ENCODE data around the gene MRPL40. TPM values are rescaled to one million over a fixed set of nuclear protein-coding genes. Genes with fewer than 3 reads are reported as not detected.

The MRPL40 gene
- total RNA-seq, 1 experiment from 2014 or later: 40.1 TPM

DNA sequence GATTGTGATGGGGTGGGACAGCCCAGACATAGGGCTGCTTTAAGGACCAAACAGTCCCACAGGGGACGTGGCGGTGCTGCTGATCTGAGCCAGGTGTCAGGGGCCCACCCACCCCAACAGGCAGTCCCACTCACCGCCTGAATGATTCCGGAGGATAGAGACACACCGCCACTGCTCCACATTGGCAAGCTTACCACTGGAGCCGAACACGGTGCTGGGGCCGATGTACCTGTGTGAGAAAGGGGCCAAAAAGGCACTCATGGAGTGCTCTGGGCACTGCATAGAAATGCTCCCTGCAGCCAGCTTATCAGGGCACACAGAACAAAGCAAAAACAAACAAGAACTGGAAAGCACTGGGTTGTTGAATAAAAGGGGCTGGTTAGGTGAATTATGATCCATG lies 26.7 kb upstream of the MRPL40 start:
- Histone ChIP-seq H2AFZ (ENCODE audit: low read depth, low read length, poor library complexity, severe bottlenecking) (no peak overlapping the region), H3K9me3 (ENCODE audit: control insufficient read depth in 1 of 2, insufficient read depth in 1 of 2, low read depth in 1 of 2, low read length in 2 of 2) (no peaks in the 10 kb centered on the region), H3K9ac (ENCODE audit: low read length) (no peak overlapping the region), H3K4me3 (replicated peaks in 1 of 2; ENCODE audit: low read depth in 1 of 2, low read length in 2 of 2) (no peak overlapping the region), H3K9me2 (ENCODE audit: insufficient read depth) (no peaks in the 10 kb centered on the region), H3K4me1 (ENCODE audit: control insufficient read depth in 1 of 2, insufficient read depth in 2 of 2, low read length in 2 of 2) (peaks cover 0 to 10% of the 10 kb centered on the region in 2 experiments; a peak in 2 of 4 replicates), H4K20me1 (ENCODE audit: insufficient read depth) (no peaks in the 10 kb centered on the region), H3K36me3 (ENCODE audit: control insufficient read depth in 1 of 2, insufficient read depth in 2 of 2, low read length in 2 of 2) (peaks cover 31 to 37% of the 10 kb centered on the region in 2 experiments; a peak in 3 of 4 replicates), H3K27me3 (ENCODE audit: insufficient read depth, low read length) (no peaks in the 10 kb centered on the region), H3K4me2 (ENCODE audit: low read length) (no peak overlapping the region), H3K79me2 (ENCODE audit: insufficient read depth, low read length) (peaks cover 9% of the 10 kb centered on the region; the same call in 1 of the 2 replicates), H3K27ac (ENCODE audit: low read depth, low read length) (no peak overlapping the region)
- TF ChIP-seq, protein P1, sequence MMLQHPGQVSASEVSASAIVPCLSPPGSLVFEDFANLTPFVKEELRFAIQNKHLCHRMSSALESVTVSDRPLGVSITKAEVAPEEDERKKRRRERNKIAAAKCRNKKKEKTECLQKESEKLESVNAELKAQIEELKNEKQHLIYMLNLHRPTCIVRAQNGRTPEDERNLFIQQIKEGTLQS (IDR thresholded peaks at IDR 0.05): no peak
- TF ChIP-seq EGR1 (IDR thresholded peaks at IDR 0.05; ENCODE audit: low read depth) (no peak), RAD21 (IDR thresholded peaks at IDR 0.05; ENCODE audit: low read depth) (no peak), FOSL1 (IDR thresholded peaks at IDR 0.05; ENCODE audit: low read depth) (no peak), POLR2AphosphoS5 (IDR thresholded peaks at IDR 0.05; ENCODE audit: low read depth, low read length) (no peak), EZH2 (IDR thresholded peaks at IDR 0.05) (no peak), ZNF274 (IDR thresholded peaks at IDR 0.05; ENCODE audit: low read depth, low read length) (no peak), YY1 (IDR thresholded peaks at IDR 0.05; ENCODE audit: extremely low read depth, insufficient replicate concordance, low read depth, low read length) (no peak), ZFX (IDR thresholded peaks at IDR 0.05) (no peak), POLR2A (IDR thresholded peaks at IDR 0.05; ENCODE audit: borderline replicate concordance, extremely low read depth, insufficient read depth, insufficient read length) (no peak), EZH2phosphoT487 (IDR thresholded peaks at IDR 0.05; ENCODE audit: borderline replicate concordance) (no peak), JUND (IDR thresholded peaks at IDR 0.05) (no peak), SIN3A (IDR thresholded peaks at IDR 0.05; ENCODE audit: low read depth) (no peak)
- TF ChIP-seq, protein P2, sequence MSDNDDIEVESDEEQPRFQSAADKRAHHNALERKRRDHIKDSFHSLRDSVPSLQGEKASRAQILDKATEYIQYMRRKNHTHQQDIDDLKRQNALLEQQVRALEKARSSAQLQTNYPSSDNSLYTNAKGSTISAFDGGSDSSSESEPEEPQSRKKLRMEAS (IDR thresholded peaks at IDR 0.05): no peak
- TF ChIP-seq, protein P3, sequence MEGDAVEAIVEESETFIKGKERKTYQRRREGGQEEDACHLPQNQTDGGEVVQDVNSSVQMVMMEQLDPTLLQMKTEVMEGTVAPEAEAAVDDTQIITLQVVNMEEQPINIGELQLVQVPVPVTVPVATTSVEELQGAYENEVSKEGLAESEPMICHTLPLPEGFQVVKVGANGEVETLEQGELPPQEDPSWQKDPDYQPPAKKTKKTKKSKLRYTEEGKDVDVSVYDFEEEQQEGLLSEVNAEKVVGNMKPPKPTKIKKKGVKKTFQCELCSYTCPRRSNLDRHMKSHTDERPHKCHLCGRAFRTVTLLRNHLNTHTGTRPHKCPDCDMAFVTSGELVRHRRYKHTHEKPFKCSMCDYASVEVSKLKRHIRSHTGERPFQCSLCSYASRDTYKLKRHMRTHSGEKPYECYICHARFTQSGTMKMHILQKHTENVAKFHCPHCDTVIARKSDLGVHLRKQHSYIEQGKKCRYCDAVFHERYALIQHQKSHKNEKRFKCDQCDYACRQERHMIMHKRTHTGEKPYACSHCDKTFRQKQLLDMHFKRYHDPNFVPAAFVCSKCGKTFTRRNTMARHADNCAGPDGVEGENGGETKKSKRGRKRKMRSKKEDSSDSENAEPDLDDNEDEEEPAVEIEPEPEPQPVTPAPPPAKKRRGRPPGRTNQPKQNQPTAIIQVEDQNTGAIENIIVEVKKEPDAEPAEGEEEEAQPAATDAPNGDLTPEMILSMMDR (IDR thresholded peaks at IDR 0.05 in 2 of 3, conservative IDR thresholded peaks at IDR 0.05 in 1 of 3; ENCODE audit: borderline replicate concordance in 1 of 3, insufficient read depth in 1 of 3, low read depth in 2 of 3, low read length in 2 of 3): no peak
- ChIA-PET CTCF (no interaction called here), RAD21 (ENCODE audit: low non-redundant PET in 1 of 2, low total read pairs in 2 of 2, uncharacterized antibody in 2 of 2, unreplicated experiment in 2 of 2) (no interaction called here), POLR2A (no interaction called here)
- BruUV-seq (replicated peaks): no TSS peak
- ATAC-seq (no peak), DNase-seq (ENCODE audit: low read depth, low spot score) (no peak)
- intact Hi-C loops (cut with micrococcal nuclease): no loop called here
